Measurements from ENCODE around the gene UST.
A peak's percentile ranks its signal among the peaks of the same experiment; 100 is the strongest.
"Not testable (repeated sequence)": the region's sequence is repeated elsewhere in the genome, so short reads cannot be mapped to it uniquely, and the experiment has no call there.

UST gene

GRCh38 chr6:149094934-149095351, 348.1 kb downstream of the UST start:
- ATAC-seq (replicated peaks) (peak; percentile 21), DNase-seq (no peak)

GRCh38 chr6:149095842-149096241, 349.0 kb downstream of the UST start:
- H3K4me3 Mint-ChIP-seq = peak overlapping the region; percentile 20 to 46
- no peak for ATAC-seq (replicated peaks)
- H3K9me3 Mint-ChIP-seq = peaks cover 6 to 8% of the 10 kb centered on the region in 2 donors
- H3K27ac Mint-ChIP-seq = no peak overlapping the region
- peaks cover 12 to 19% of the 10 kb centered on the region in 2 donors for H3K4me1 Mint-ChIP-seq (ENCODE audit: low read depth in 2 of 2)
- peaks cover 3% of the 10 kb centered on the region for H3K36me3 Mint-ChIP-seq (ENCODE audit: insufficient read depth)
- no peak for DNase-seq
- no peaks in the 10 kb centered on the region for H3K27me3 Mint-ChIP-seq

More at GRCh38 chr6:149094934-149095351, 348.1 kb downstream of the UST start:
- peak overlapping the region; percentile 27 to 38 for H3K4me3 Mint-ChIP-seq
- H3K27me3 Mint-ChIP-seq = no peaks in the 10 kb centered on the region
- H3K27ac Mint-ChIP-seq = peak overlapping the region; percentile 65 to 84
- peaks cover 3% of the 10 kb centered on the region for H3K36me3 Mint-ChIP-seq (ENCODE audit: insufficient read depth)
- peaks cover 6 to 8% of the 10 kb centered on the region in 2 donors for H3K9me3 Mint-ChIP-seq
- H3K4me1 Mint-ChIP-seq (ENCODE audit: low read depth in 2 of 2) = peaks cover 12 to 19% of the 10 kb centered on the region in 2 donors

- H3K27ac Mint-ChIP-seq = no peak overlapping the region
Measured at GRCh38 chr6:149097794-149098193, 351.0 kb downstream of the UST start.

GRCh38 chr6:149098700-149099276, 352.0 kb downstream of the UST start:
- Mint-ChIP-seq H3K9me3 (peaks cover 8% of the 10 kb centered on the region in 2 donors), H3K4me1 (ENCODE audit: low read depth in 2 of 2) (peaks cover 12 to 14% of the 10 kb centered on the region in 2 donors), H3K4me3 (no peak overlapping the region), H3K36me3 (ENCODE audit: insufficient read depth) (no peaks in the 10 kb centered on the region), H3K27me3 (peaks cover 0 to 6% of the 10 kb centered on the region in 2 donors), H3K27ac (no peak overlapping the region)
- ATAC-seq (replicated peaks) (no peak), DNase-seq (no peak)

More at GRCh38 chr6:149097794-149098193, 351.0 kb downstream of the UST start:
- ATAC-seq (replicated peaks) (no peak), DNase-seq (no peak)
- Mint-ChIP-seq H3K4me3 (no peak overlapping the region), H3K36me3 (ENCODE audit: insufficient read depth) (peaks cover 3% of the 10 kb centered on the region), H3K27me3 (no peaks in the 10 kb centered on the region), H3K4me1 (ENCODE audit: low read depth in 2 of 2) (peaks cover 12 to 19% of the 10 kb centered on the region in 2 donors), H3K9me3 (peaks cover 6 to 8% of the 10 kb centered on the region in 2 donors)

GRCh38 chr6:149102324-149102723, 355.5 kb downstream of the UST start:
- Mint-ChIP-seq H3K36me3 (ENCODE audit: insufficient read depth) (no peaks in the 10 kb centered on the region), H3K27ac (no peak overlapping the region), H3K9me3 (peaks cover 8% of the 10 kb centered on the region in 2 donors), H3K27me3 (peaks cover 0 to 6% of the 10 kb centered on the region in 2 donors), H3K4me3 (no peak overlapping the region), H3K4me1 (ENCODE audit: low read depth in 2 of 2) (no peaks in the 10 kb centered on the region)
- ATAC-seq (replicated peaks) = no peak
- no peak for DNase-seq

- ATAC-seq (replicated peaks); H3K36me3 Mint-ChIP-seq (ENCODE audit: insufficient read depth); H3K27ac Mint-ChIP-seq; H3K4me3 Mint-ChIP-seq; DNase-seq; H3K4me1 Mint-ChIP-seq (ENCODE audit: low read depth in 2 of 2); H3K27me3 Mint-ChIP-seq; H3K9me3 Mint-ChIP-seq: not testable (repeated sequence)
Measured at GRCh38 chr6:149103950-149104349, 357.1 kb downstream of the UST start.

- Mint-ChIP-seq H3K27ac (no peak overlapping the region), H3K9me3 (peaks cover 0 to 2% of the 10 kb centered on the region in 2 donors), H3K4me3 (no peak overlapping the region), H3K27me3 (peaks cover 0 to 6% of the 10 kb centered on the region in 2 donors), H3K4me1 (ENCODE audit: low read depth in 2 of 2) (peaks cover 9 to 14% of the 10 kb centered on the region in 2 donors), H3K36me3 (ENCODE audit: insufficient read depth) (no peaks in the 10 kb centered on the region)
- ATAC-seq (replicated peaks) (no peak), DNase-seq (no peak)
Measured at GRCh38 chr6:149107520-149107919, 360.7 kb downstream of the UST start.

- H3K27ac Mint-ChIP-seq = no peak overlapping the region
- peaks cover 0 to 3% of the 10 kb centered on the region in 2 donors for H3K27me3 Mint-ChIP-seq
- DNase-seq (no peak), ATAC-seq (replicated peaks) (no peak)
- H3K4me1 Mint-ChIP-seq (ENCODE audit: low read depth in 2 of 2) = peaks cover 15 to 21% of the 10 kb centered on the region in 2 donors
- no peaks in the 10 kb centered on the region for H3K36me3 Mint-ChIP-seq (ENCODE audit: insufficient read depth)
- no peak overlapping the region for H3K4me3 Mint-ChIP-seq
- peaks cover 0 to under 1% of the 10 kb centered on the region in 2 donors for H3K9me3 Mint-ChIP-seq
Measured at GRCh38 chr6:149108038-149108748, 361.4 kb downstream of the UST start.

- no peaks in the 10 kb centered on the region for H3K9me3 Mint-ChIP-seq
- no peaks in the 10 kb centered on the region for H3K36me3 Mint-ChIP-seq (ENCODE audit: insufficient read depth)
- ATAC-seq (replicated peaks) = no peak
- no peak overlapping the region for H3K4me3 Mint-ChIP-seq
- peaks cover 15 to 22% of the 10 kb centered on the region in 2 donors for H3K4me1 Mint-ChIP-seq (ENCODE audit: low read depth in 2 of 2)
- H3K27ac Mint-ChIP-seq = no peak overlapping the region
- no peaks in the 10 kb centered on the region for H3K27me3 Mint-ChIP-seq
- DNase-seq = no peak
Measured at GRCh38 chr6:149108749-149109100, 361.9 kb downstream of the UST start.

GRCh38 chr6:149109397-149110070, 362.7 kb downstream of the UST start:
- H3K4me3 Mint-ChIP-seq = no peak overlapping the region
- ATAC-seq (replicated peaks) = no peak
- no peak overlapping the region for H3K27ac Mint-ChIP-seq
- no peaks in the 10 kb centered on the region for H3K36me3 Mint-ChIP-seq (ENCODE audit: insufficient read depth)
- no peaks in the 10 kb centered on the region for H3K9me3 Mint-ChIP-seq
- H3K4me1 Mint-ChIP-seq (ENCODE audit: low read depth in 2 of 2) = peaks cover 15 to 22% of the 10 kb centered on the region in 2 donors
- DNase-seq = no peak
- H3K27me3 Mint-ChIP-seq = no peaks in the 10 kb centered on the region

GRCh38 chr6:149111556-149112115, 364.8 kb downstream of the UST start:
- no peak for ATAC-seq (replicated peaks)
- H3K9me3 Mint-ChIP-seq = no peaks in the 10 kb centered on the region

GRCh38 chr6:149112976-149113375, 366.1 kb downstream of the UST start:
- peak overlapping the region; percentile 45 to 54 for H3K4me3 Mint-ChIP-seq
- ATAC-seq (replicated peaks) = no peak
- no peaks in the 10 kb centered on the region for H3K36me3 Mint-ChIP-seq (ENCODE audit: insufficient read depth)
- H3K27me3 Mint-ChIP-seq = no peaks in the 10 kb centered on the region
- H3K27ac Mint-ChIP-seq = peak overlapping the region; percentile 39 to 49
- H3K4me1 Mint-ChIP-seq (ENCODE audit: low read depth in 2 of 2) = peaks cover 15 to 22% of the 10 kb centered on the region in 2 donors
- no peaks in the 10 kb centered on the region for H3K9me3 Mint-ChIP-seq
- no peak for DNase-seq

More at GRCh38 chr6:149111556-149112115, 364.8 kb downstream of the UST start:
- H3K4me3 Mint-ChIP-seq = peak overlapping the region in 1 of 2 donors; percentile 7
- DNase-seq = no peak
- no peaks in the 10 kb centered on the region for H3K27me3 Mint-ChIP-seq
- peak overlapping the region in 1 of 2 donors; percentile 39 for H3K27ac Mint-ChIP-seq
- no peaks in the 10 kb centered on the region for H3K36me3 Mint-ChIP-seq (ENCODE audit: insufficient read depth)
- H3K4me1 Mint-ChIP-seq (ENCODE audit: low read depth in 2 of 2) = peaks cover 15 to 22% of the 10 kb centered on the region in 2 donors

- Mint-ChIP-seq H3K36me3 (ENCODE audit: insufficient read depth) (no peaks in the 10 kb centered on the region), H3K27ac (peak overlapping the region in 1 of 2 donors; percentile 23), H3K4me3 (no peak overlapping the region), H3K9me3 (no peaks in the 10 kb centered on the region), H3K27me3 (no peaks in the 10 kb centered on the region), H3K4me1 (ENCODE audit: low read depth in 2 of 2) (peaks cover 17 to 22% of the 10 kb centered on the region in 2 donors)
- DNase-seq = no peak
- no peak for ATAC-seq (replicated peaks)
Measured at GRCh38 chr6:149114167-149114566, 367.3 kb downstream of the UST start.

All from effector memory CD8-positive, alpha-beta T cell (primary cell).